Breast epithelium (tissue), 3 donors: Measurements from ENCODE around the gene ASXL1.

Experiments used
- CTCF ChIP-seq, 3 donors: fragments of 450-650 bp; IDR thresholded peaks; one replicate each; pipeline ENCODE4 v1.5.1; 2016 to 2017; ENCODE audit warnings: antibody characterized with exemption in 3 of 3, mild to moderate bottlenecking in 3 of 3, moderate library complexity in 3 of 3
- POLR2AphosphoS5 ChIP-seq, 3 donors: sonication (generic); formaldehyde crosslinking; IDR thresholded peaks; one replicate each; pipeline ENCODE4 v1.6.1; 2017; ENCODE audit warnings: antibody characterized with exemption in 3 of 3

DNA sequence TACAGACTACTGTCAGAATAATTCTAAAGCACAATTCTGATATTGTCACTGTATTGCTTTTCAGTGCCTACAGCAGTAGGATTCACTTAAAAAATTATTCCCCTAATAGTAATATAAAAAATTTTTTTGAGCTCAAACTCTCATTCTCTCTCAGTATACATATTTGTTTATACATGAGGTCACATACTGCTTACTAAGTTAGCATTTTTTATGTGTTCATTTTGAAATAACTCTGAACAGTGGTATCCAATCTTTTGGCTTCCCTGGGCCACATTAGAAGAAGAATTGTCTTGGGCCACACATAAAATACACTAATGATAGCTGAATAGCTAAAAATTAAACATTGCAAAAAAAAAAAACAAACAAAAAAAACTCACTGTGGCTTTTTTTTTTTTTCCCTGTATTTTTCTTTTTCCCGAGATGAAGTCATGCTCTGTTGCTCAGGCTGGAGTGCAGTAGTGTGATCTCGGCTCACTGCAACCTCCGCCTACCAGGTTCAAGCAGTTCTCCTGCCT lies 38.6 kb downstream of the ASXL1 start:
- TF ChIP-seq CTCF (IDR thresholded peaks at IDR 0.05) (no peak), POLR2AphosphoS5 (IDR thresholded peaks at IDR 0.05) (no peak)
